ENCODE results near the gene POU3F1. TPM values are rescaled to one million over a fixed set of nuclear protein-coding genes. Genes with fewer than 3 reads are reported as not detected.

The POU3F1 gene
- total RNA-seq, 4 donors from 2014 or later = not detected

- TF ChIP-seq POLR2A (IDR thresholded peaks at IDR 0.05) (no peak), CTCF (IDR thresholded peaks at IDR 0.05) (no peak)
- Histone ChIP-seq H3K36me3 (no peaks in the 10 kb centered on the region), H3K4me1 (peaks cover 0 to 8% (median under 1%) of the 10 kb centered on the region in 4 donors), H3K9me3 (no peaks in the 10 kb centered on the region), H3K27me3 (peaks cover 0 to 4% of the 10 kb centered on the region in 2 donors), H3K27ac (no peak overlapping the region), H3K4me3 (no peak overlapping the region)
- peak in 2 of 3 donors; percentile 67 to 72 for DNase-seq
Observed at GRCh38 chr1:38052750-38053415, 6.3 kb upstream of the POU3F1 start.

- H3K36me3 ChIP-seq = no peaks in the 10 kb centered on the region
- no peak overlapping the region for H3K4me3 ChIP-seq
- H3K27ac ChIP-seq = no peak overlapping the region
- TF ChIP-seq POLR2A (IDR thresholded peaks at IDR 0.05) (no peak), CTCF (IDR thresholded peaks at IDR 0.05) (no peak)
- peaks cover 0 to 12% of the 10 kb centered on the region in 2 donors for H3K27me3 ChIP-seq
- DNase-seq = no peak
- H3K9me3 ChIP-seq = no peaks in the 10 kb centered on the region
- H3K4me1 ChIP-seq = peaks cover 0 to 11% (median 4%) of the 10 kb centered on the region in 4 donors
Observed at GRCh38 chr1:38051079-38051543, 4.5 kb upstream of the POU3F1 start.

- TF ChIP-seq POLR2A (IDR thresholded peaks at IDR 0.05) (no peak), CTCF (IDR thresholded peaks at IDR 0.05) (no peak)
- Histone ChIP-seq H3K36me3 (no peaks in the 10 kb centered on the region), H3K27ac (no peak overlapping the region), H3K4me3 (no peak overlapping the region), H3K4me1 (peaks cover 0 to 17% (median 7%) of the 10 kb centered on the region in 4 donors), H3K27me3 (peaks cover 2 to 15% of the 10 kb centered on the region in 2 donors), H3K9me3 (no peaks in the 10 kb centered on the region)
- no peak for DNase-seq
Observed at GRCh38 chr1:38050397-38051078, 3.9 kb upstream of the POU3F1 start.

GRCh38 chr1:38047603-38048141 is 1.1 kb upstream of the POU3F1 start:
- TF ChIP-seq CTCF (IDR thresholded peaks at IDR 0.05) (no peak), POLR2A (IDR thresholded peaks at IDR 0.05) (no peak)
- H3K4me3 ChIP-seq = peak overlapping the region; percentile 48 to 78 (median 68)
- peaks cover 3 to 44% of the 10 kb centered on the region in 2 donors for H3K27me3 ChIP-seq
- DNase-seq = no peak
- H3K27ac ChIP-seq = no peak overlapping the region
- H3K36me3 ChIP-seq = no peaks in the 10 kb centered on the region
- H3K4me1 ChIP-seq = peaks cover 0 to 27% (median 16%) of the 10 kb centered on the region in 4 donors
- no peaks in the 10 kb centered on the region for H3K9me3 ChIP-seq

GRCh38 chr1:38046884-38047602 is 450 bp upstream of the POU3F1 start:
- TF ChIP-seq CTCF (IDR thresholded peaks at IDR 0.05) (no peak), POLR2A (IDR thresholded peaks at IDR 0.05) (no peak)
- H3K9me3 ChIP-seq = no peaks in the 10 kb centered on the region
- peak; percentile 83 to 87 (median 83) for DNase-seq
- H3K36me3 ChIP-seq = no peaks in the 10 kb centered on the region
- H3K4me3 ChIP-seq = peak overlapping the region; percentile 48 to 78 (median 68)
- H3K27ac ChIP-seq = peak overlapping the region in 2 of 4 donors; percentile 38 to 42
- H3K27me3 ChIP-seq = peaks cover 3 to 46% of the 10 kb centered on the region in 2 donors
- peaks cover 0 to 27% (median 14%) of the 10 kb centered on the region in 4 donors for H3K4me1 ChIP-seq

Data from Peyer's patch (tissue), 4 donors.